Measurements from ENCODE around the gene UMPS.
"Not testable (repeated sequence)": the region's sequence is repeated elsewhere in the genome, so short reads cannot be mapped to it uniquely, and the experiment has no call there.

Gene UMPS

DNA sequence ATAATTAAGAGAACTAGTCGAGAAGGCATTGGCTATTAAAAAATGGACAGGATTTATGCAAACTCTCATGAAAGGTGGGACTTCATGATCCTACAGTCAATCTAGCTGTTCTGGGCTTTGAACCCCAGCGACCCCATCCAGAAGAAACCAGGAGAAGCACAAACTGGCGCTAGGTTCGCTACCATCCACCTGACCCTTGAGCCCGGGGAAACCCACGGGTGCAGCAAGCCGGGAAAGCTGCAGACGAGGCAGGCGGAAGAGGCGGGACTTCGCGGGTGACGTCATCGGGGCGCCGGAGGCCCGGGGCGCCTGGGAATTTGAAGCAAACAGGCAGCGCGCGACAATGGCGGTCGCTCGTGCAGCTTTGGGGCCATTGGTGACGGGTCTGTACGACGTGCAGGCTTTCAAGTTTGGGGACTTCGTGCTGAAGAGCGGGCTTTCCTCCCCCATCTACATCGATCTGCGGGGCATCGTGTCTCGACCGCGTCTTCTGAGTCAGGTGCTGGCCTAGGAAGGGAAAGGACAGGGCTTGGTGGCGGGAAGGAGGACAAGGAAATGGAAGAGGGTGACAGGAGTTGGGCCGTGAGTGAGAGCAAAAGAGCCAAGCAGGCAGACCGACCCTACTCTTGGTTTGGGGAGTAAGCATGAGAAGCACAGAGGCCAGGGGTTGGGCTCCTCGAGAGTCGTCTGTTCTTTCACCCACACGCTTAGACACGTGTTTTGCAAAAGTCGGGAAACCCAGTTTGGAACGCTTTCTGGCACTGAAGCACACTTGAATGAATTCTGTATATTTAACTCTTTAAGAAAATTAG, at the start of gene UMPS:
Gene UMPS, plus strand, starts transcription at position 324 of the 812 bp plus-strand sequence. Its CDS starts 20 bp downstream, at position 344.
- DNase-seq: peak; percentile 91

DNA sequence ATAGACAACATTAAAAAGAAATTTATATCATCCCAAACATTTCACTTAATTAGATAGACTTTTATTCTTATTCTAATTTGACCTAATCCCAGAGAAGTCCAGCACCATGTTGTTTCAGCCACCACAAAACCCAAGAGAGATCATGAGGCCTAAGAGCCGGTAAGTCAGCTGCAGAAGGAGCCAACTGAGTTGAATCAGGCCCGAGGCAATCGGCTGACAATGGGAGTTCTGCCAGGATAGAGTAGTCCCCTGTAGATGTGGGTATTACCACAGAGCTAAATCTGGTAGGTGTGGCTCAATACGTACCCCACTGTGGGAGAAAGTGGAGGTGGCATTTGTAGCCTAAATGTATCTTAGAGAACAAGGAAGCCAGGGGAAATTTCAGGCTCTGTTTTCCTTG, 49.7 kb upstream of the UMPS start:
- DNase-seq: no peak

GRCh38 chr3:124682263-124682662, 48.0 kb upstream of the UMPS start:
- no peak for DNase-seq

- DNase-seq: no peak
Observed at GRCh38 chr3:124684459-124684858, 45.8 kb upstream of the UMPS start.

GRCh38 chr3:124685067-124685466, 45.2 kb upstream of the UMPS start:
- DNase-seq: no peak

DNA sequence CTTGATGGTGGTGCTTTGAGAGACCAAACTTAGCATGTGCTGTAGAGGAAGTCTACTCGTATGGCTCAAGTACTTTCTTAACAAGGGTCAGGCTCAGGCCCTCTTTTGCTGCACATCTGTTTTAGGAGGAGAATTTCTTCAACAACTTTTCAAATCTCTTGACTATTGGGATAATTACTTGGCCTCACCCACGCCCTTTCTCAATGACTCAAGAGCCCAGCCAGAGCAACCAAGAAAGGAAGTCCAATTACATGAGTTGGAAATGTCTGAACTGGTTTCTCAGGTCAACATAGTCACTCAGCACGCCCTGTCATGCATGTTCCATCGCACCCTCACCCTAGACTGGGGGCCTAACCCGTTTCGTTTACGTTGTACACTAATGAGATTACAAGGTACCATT, 44.8 kb upstream of the UMPS start:
- DNase-seq: no peak

- DNase-seq: no peak
Observed at GRCh38 chr3:124686028-124686670, 44.1 kb upstream of the UMPS start.

- DNase-seq: peak; percentile 63
Observed at GRCh38 chr3:124688581-124689454, 41.4 kb upstream of the UMPS start.

DNA sequence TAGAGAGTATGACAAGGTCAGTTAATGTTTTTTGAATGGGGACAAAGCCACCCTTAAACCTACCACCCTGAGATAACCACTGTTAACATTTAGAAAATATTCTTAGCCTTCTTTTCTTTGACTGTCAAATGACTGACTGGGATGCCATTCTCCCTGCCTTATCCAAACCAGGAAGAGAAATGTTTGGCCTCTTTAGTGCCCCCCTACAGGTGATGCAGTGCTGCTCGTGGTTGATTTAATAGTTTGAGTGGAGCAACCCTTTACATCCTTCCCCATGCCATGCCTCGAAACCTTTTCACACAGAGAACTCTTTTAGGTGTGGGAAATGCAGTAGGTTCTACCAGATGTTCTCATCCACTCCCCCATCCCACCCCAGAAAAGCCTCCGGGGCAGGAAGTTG, 38.7 kb upstream of the UMPS start:
- no peak for DNase-seq

GRCh38 chr3:124694486-124694885, 35.8 kb upstream of the UMPS start:
- DNase-seq: no peak

- DNase-seq: no peak
Observed at GRCh38 chr3:124695369-124695768, 34.9 kb upstream of the UMPS start.

GRCh38 chr3:124696006-124696405, 34.2 kb upstream of the UMPS start:
- DNase-seq: no peak

DNA sequence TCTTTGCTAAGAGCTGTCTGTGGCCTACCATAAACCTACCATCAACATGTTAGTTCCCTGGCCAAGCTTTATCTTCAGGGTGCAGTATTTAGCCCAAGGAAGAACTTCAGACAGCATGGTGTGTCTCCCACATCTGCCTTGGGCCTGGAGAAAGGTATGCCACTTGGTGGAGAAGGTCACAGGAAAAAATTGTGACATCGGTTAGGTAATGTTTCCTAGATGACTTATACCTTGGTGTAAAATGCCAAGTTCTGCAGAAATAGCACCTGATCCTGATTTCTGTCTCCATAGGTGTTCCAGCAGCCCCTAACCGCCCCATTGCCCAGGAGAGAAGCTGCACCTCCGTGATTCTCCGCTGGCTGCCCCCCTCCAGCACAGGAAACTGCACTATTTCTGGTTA, 33.0 kb upstream of the UMPS start:
- no peak for DNase-seq

DNA sequence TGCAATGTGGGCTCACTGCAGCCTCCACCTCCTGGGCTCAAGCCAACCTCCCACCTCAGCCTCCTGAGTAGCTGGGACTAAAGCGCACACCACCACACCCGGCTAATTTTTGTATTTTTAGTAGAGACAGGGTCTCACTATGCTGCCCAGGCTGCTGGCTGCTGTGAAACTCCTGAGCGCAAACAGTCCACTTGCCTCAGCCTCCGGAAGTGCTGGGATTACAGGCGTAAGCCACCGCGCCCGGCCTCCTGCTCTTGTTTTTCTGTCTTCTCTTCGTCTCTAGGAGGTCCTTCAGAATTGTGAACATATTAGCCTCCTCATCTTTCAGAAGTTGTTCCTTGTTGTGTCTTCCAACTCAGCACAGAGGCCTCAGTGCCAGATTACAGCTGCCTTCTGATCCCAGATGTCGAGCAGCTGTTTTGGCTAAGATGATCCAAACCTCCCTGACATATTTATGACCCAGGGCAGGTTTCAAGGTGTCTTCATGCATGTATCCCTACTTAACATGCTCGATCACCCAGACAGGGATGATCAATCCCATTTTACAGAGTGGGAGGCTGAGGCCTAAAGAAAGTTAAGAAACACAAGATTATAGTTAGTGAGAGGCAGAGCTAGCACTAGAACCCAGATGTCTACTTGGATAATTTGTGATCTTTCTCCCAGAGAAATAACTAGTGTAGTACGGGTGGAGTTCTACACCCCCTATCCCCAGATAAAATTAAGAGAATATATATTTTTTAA, 32.1 kb upstream of the UMPS start:
- DNase-seq: no peak

DNA sequence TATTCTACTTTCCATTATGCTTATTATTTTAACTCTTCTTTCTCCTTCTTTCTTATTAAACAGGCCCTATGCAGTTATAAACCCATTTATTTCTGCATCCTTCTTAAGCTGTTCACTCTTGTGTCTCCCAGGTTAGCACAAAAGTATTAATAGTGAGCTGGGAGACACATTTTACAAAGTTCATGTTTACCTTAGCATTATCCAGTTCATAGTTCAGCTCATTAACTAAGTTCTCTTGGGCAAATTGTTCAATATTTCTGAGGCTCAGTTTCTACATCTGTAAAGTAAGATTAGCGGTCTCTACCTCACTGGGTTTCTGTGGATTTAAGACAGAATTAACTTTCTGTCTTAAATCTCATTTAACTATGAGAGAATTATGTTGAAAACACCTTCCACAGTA, 31.2 kb upstream of the UMPS start:
- DNase-seq: no peak

DNA sequence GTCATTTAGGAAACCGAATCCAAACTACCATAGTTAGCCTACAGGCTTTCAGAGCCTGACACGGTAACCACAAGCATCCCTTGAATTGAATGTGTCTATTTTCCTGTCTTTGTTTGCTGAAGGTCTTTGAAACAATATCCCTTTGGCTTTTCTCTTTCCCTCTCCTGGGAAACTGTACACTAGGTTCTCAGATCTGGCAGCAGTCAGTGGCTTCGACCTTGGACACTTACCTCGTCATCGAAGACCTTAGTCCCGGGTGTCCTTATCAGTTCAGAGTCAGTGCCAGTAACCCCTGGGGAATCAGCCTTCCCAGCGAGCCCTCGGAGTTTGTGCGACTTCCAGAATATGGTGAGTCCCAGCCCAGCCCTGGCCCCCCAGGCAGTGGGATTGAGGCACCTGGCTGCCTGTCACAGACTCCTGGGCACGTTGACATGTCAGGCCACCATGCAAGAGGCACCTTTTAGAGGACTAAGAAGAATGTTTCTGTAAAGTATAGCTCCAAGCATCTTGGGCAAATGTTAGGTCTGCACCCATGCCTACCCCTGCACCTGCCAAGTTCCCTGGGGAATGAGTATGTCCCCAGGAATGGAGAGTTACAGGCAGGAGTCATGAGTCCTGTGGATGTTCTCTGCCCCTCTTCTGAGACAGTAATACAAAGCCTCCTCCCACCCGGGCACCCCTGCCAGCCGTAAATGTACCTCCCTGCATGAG, 30.4 kb upstream of the UMPS start:
- DNase-seq: no peak

- DNase-seq: no peak
Observed at GRCh38 chr3:124700880-124701684, 29.2 kb upstream of the UMPS start.

GRCh38 chr3:124701687-124702086, 28.6 kb upstream of the UMPS start:
- DNase-seq: no peak

- DNase-seq: no peak
Observed at GRCh38 chr3:124702950-124703349, 27.3 kb upstream of the UMPS start.

DNA sequence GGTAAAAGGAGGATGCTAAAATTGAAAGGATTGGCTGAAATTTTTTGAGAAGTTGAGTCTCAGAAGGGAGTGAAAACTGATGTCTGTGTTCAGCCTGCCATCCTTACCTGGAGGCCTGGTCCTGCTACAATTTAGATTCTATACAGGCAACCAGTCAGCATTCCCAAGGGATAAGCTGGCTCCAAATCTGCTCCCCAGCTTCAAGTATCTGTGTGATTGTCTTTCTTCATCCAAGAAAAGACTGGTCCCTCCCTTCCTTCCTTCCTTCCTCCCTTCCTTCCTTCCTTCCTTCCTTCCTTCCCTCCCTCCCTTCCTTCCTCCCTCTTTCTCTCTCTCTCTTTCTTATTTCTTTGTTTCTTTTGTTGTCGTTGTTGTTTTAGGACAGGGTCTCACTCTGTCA, 24.7 kb upstream of the UMPS start:
- no peak for DNase-seq

GRCh38 chr3:124707223-124707622, 23.0 kb upstream of the UMPS start:
- not testable (repeated sequence) for DNase-seq
